K562 (cell line): ENCODE results near the gene PTPRU. TPM values are rescaled to one million over a fixed set of nuclear protein-coding genes. Genes with fewer than 3 reads are reported as not detected.

Experiments
- ATAC-seq: fragments of 200-7000 bp; cut with Tn5 transposase; 3 replicates; pipeline ENCODE4 v1.9.1; 2020; ENCODE audit warnings: moderate library complexity
- BruUV-seq: library from RNA; stranded (reverse); fragments of 400-500 nt; replicated peaks from 2 replicates; lab custom pipeline; 2021; lab: Mats Ljungman, UMichigan
- CTCF ChIA-PET: fragments of 300-600 bp; formaldehyde crosslinking; extraction: SDS; loops from one replicate; lab custom pipeline; 2021; ENCODE audit warnings: low intra/inter-chr PET ratio; lab: Yijun Ruan, JAX
- POLR2A ChIA-PET: fragments of 300-600, 350-650 bp; sonication (Branson Sonifier 250); formaldehyde crosslinking; extraction: SDS; loops from one replicate; lab custom pipeline; 2021; ENCODE audit warnings: antibody characterized with exemption, inconsistent platforms; lab: Yijun Ruan, JAX
- DNase-seq, 4 experiments: peaks; one replicate each; pipeline versions ENCODE4 v3.0.0 to v3.0.0-alpha.2; 2011 to 2018; ENCODE audit warnings: low spot score in 3 of 4, mixed read lengths in 3 of 4; ENCODE audit errors: extremely low read depth in 1 of 4
- FAIRE-seq: peaks from 2 replicates; lab custom pipeline; 2011; peaks lifted over from hg19 to GRCh38; lab: Jason Lieb, UNC
- H2AFZ ChIP-seq: 2 replicates; pipeline ENCODE4 v1.6.0; 2011; ENCODE audit warnings: low read depth, low read length, control low read depth, inconsistent platforms
- H3K27ac ChIP-seq: fragments of 200-600 bp; 3 replicates; pipeline ENCODE4 v1.8.0; 2011; ENCODE audit warnings: low read depth, mild to moderate bottlenecking, control low read depth, inconsistent platforms, low read length, moderate library complexity, mixed read lengths; ENCODE audit errors: extremely low read depth
- H3K27me3 ChIP-seq, 2 experiments: fragments of 300-600 bp in 1 of 2; 2 replicates in 1 of 2; 3 replicates in 1 of 2; pipeline versions ENCODE4 v1.6.0 to v1.8.0; 2011; ENCODE audit warnings: inconsistent platforms in 2 of 2, low read length in 2 of 2, mild to moderate bottlenecking in 1 of 2, mixed read lengths in 1 of 2, moderate library complexity in 1 of 2; ENCODE audit not compliant: control insufficient read depth in 2 of 2, insufficient read depth in 2 of 2
- H3K36me3 ChIP-seq: fragments of 300-600 bp; 3 replicates; pipeline ENCODE4 v1.8.0; 2011; ENCODE audit warnings: mild to moderate bottlenecking, low read length, inconsistent platforms; ENCODE audit not compliant: control insufficient read depth, insufficient read depth
- H3K4me1 ChIP-seq, 2 experiments: fragments of 200-600 bp in 1 of 2; replicated peaks in 1 of 2; 2 replicates in 1 of 2; 3 replicates in 1 of 2; pipeline versions ENCODE4 v1.5.1 to v1.8.0; 2011; ENCODE audit warnings: inconsistent platforms in 2 of 2, low read length in 2 of 2, mild to moderate bottlenecking in 1 of 2, mixed read lengths in 1 of 2, moderate library complexity in 1 of 2; ENCODE audit not compliant: control insufficient read depth in 2 of 2, insufficient read depth in 2 of 2
- H3K4me2 ChIP-seq: 2 replicates; pipeline ENCODE4 v1.6.1; 2011; ENCODE audit warnings: low read length, control low read depth, inconsistent platforms, mixed read lengths; ENCODE audit not compliant: insufficient read depth
- H3K4me3 ChIP-seq: fragments of 200-600 bp; sonication (generic), shearing (Covaris generic); 2 replicates; pipeline ENCODE4 v1.5.1; 2016; ENCODE audit warnings: control low read depth, inconsistent platforms
- H3K79me2 ChIP-seq: fragments of 200-600 bp; 3 replicates; pipeline ENCODE4 v1.8.0; 2011; ENCODE audit warnings: low read length, inconsistent platforms; ENCODE audit not compliant: control insufficient read depth, insufficient read depth
- H3K9ac ChIP-seq, 2 experiments: 2 replicates each; pipeline versions ENCODE4 v1.6.0 to v1.6.1; 2011; ENCODE audit warnings: low read depth in 2 of 2, low read length in 2 of 2, control low read depth in 1 of 2, inconsistent platforms in 1 of 2, mild to moderate bottlenecking in 1 of 2, mixed read lengths in 1 of 2; ENCODE audit not compliant: insufficient read depth in 1 of 2
- H3K9me1 ChIP-seq: one replicate; pipeline ENCODE4 v1.6.0; 2011; ENCODE audit warnings: inconsistent platforms, mild to moderate bottlenecking, low read length, moderate library complexity; ENCODE audit not compliant: control insufficient read depth, insufficient read depth
- H3K9me3 ChIP-seq: replicated peaks from 2 replicates; pipeline ENCODE4 v1.5.1; 2011; ENCODE audit warnings: low read depth, low read length, inconsistent platforms; ENCODE audit not compliant: control insufficient read depth, insufficient read depth
- H4K20me1 ChIP-seq: replicated peaks from 2 replicates; pipeline ENCODE4 v1.6.1; 2011; ENCODE audit warnings: low read length, inconsistent platforms, mixed read lengths; ENCODE audit not compliant: control insufficient read depth, insufficient read depth
- BRD9 ChIP-seq: fragments of 450-650 bp; IDR thresholded peaks from 2 replicates; pipeline ENCODE4 v1.6.1; 2018; ENCODE audit warnings: low read depth; ENCODE audit not compliant: partially characterized antibody
- HMG20A ChIP-seq: fragments of 450-650 bp; formaldehyde crosslinking; conservative IDR thresholded peaks from 2 replicates; pipeline ENCODE4 v1.4.0; 2020; ENCODE audit warnings: mild to moderate bottlenecking, mixed read lengths
- PCBP1 ChIP-seq: fragments of 200-400 bp; formaldehyde crosslinking; IDR thresholded peaks from 2 replicates; pipeline ENCODE4 v1.6.1; 2018; ENCODE audit warnings: mild to moderate bottlenecking, low read depth, low read length; ENCODE audit not compliant: poor library complexity, severe bottlenecking
- POLR2A ChIP-seq: fragments of 450-650 bp; conservative IDR thresholded peaks from 2 replicates; pipeline ENCODE4 v1.6.1; 2016
- POLR3A ChIP-seq: IDR thresholded peaks from 2 replicates; pipeline ENCODE4 v1.6.1; 2011; ENCODE audit warnings: borderline replicate concordance, mild to moderate bottlenecking, moderate library complexity; ENCODE audit not compliant: insufficient read length, insufficient read depth; ENCODE audit errors: extremely low read depth
- SRSF7 ChIP-seq: fragments of 200-400 bp; formaldehyde crosslinking; optimal IDR thresholded peaks from 2 replicates; pipeline ENCODE3; 2017; ENCODE audit warnings: mild to moderate bottlenecking, low read depth, low read length
- TCF3 ChIP-seq: sonication (generic); formaldehyde crosslinking; IDR thresholded peaks from 2 replicates; pipeline ENCODE4 v1.4.0; 2020; ENCODE audit warnings: mild to moderate bottlenecking, missing genetic modification reagents
- THRA ChIP-seq: fragments of 450-650 bp; IDR thresholded peaks from 2 replicates; pipeline ENCODE4 v1.6.1; 2017; ENCODE audit warnings: mild to moderate bottlenecking, moderate library complexity
- YBX1 ChIP-seq: fragments of 450-650 bp; IDR thresholded peaks from 2 replicates; pipeline ENCODE4 v1.7.1; 2016; ENCODE audit warnings: mild to moderate bottlenecking
- ZNF239 ChIP-seq: fragments of 250-450 bp; sonication (Bioruptor Pico); IDR thresholded peaks from 2 replicates; pipeline ENCODE4 v1.4.0; 2020; ENCODE audit warnings: mild to moderate bottlenecking
- WGBS: fragments of 100-300 bp; shearing (Covaris generic); methylation state at CpG from one replicate; pipeline ENCODE4 v1.1.6; 2016; ENCODE audit warnings: low coverage, mixed read lengths; ENCODE audit not compliant: insufficient coverage; ENCODE audit errors: missing lambda C conversion rate; 5-methylcytosine and 5-hydroxymethylcytosine counted together
- in situ Hi-C: fragments of 300-500 bp; cut with MboI; formaldehyde crosslinking; loops from 4 replicates; pipeline ENCODE4 v1.15.0; 2018; ENCODE audit warnings: inconsistent platforms, mixed read lengths
- intact Hi-C: fragments of 100-400 bp; cut with micrococcal nuclease; formaldehyde crosslinking; loops from 2 replicates; pipeline ENCODE4 v1.14.2; 2022
- polyA plus RNA-seq, 8 experiments: library from polyadenylated mRNA; depleted of rRNA in 4 of 8; stranded (reverse) in 5 of 8; unstranded in 3 of 8; fragments of >200 nt; fragmentation: Nextera tagmentation in 2 of 8; fragmentation: Illumina TruSeq in 1 of 8; extraction: Ambion mirVana in 2 of 8; extraction: Trizol in 1 of 8; gene quantifications; 2 replicates each; pipeline versions ENCODE4 v1.2.1 to v1.2.3, GENCODE V29; 2011 to 2014; ENCODE audit warnings: inconsistent platforms in 1 of 8, missing spikeins in 1 of 8
- total RNA-seq, 7 experiments: library from RNA; depleted of rRNA in 6 of 7; stranded (reverse); fragments of >200 nt in 6 of 7; fragmentation: Illumina TruSeq in 2 of 7; extraction: Trizol in 2 of 7; gene quantifications; 2 replicates each; pipeline versions ENCODE4 v1.2.1 to v1.2.3, GENCODE V29; 2011 to 2021; ENCODE audit warnings: low replicate concordance in 1 of 7

Gene PTPRU
- total and polyA plus RNA-seq, 9 of the 15 experiments (the other 6 are each of a cell fraction or from before 2014, with no cell fraction given), result 0.01 to 2.9 (median 1.0) TPM

GRCh38 chr1:29223521-29223920, 12.8 kb upstream of the PTPRU start (continued):
- no peak for TF ChIP-seq HMG20A (CRISPR knock-in tag)
- TF ChIP-seq SRSF7, result no peak
- TF ChIP-seq THRA, result no peak
- TF ChIP-seq POLR3A, result no peak
- TF ChIP-seq, all 486 proteins: peak for 0

GRCh38 chr1:29224356-29224837, 11.9 kb upstream of the PTPRU start:
- POLR2A ChIA-PET, result no interaction called here
- Histone ChIP-seq H3K4me3 (no peak overlapping the region), H4K20me1 (peaks cover 25% of the 10 kb centered on the region; the same call in 1 of the 2 replicates), H3K9me3 (no peaks in the 10 kb centered on the region), H3K9ac (no peak overlapping the region; a peak in 1 of 4 replicates), H3K36me3 (peaks cover 70% of the 10 kb centered on the region), H3K27me3 (no peaks in the 10 kb centered on the region), H3K27ac (no peak overlapping the region), H3K4me2 (no peak overlapping the region), H3K79me2 (peaks cover 34% of the 10 kb centered on the region), H2AFZ (no peak overlapping the region), H3K9me1 (no peaks in the 10 kb centered on the region), H3K4me1 (peaks cover 3 to 5% of the 10 kb centered on the region in 2 experiments; a peak in 2 of 5 replicates)
- no peak for ATAC-seq
- intact Hi-C loops (no loop called here), in situ Hi-C loops (loop anchor here (10.0 kb wide), 1 partner anchor 1480 kb away; no protein-coding TSS in a partner anchor)
- CTCF ChIA-PET, result no interaction called here
- no TSS peak for BruUV-seq
- 72% methylated on average over 5 of the region's 5 CpGs for WGBS
- DNase-seq, result no peak
- TF ChIP-seq BRD9 (no peak), TCF3 (CRISPR knock-in tag) (peak; percentile 21; the same call in 1 of the 2 replicates), YBX1 (no peak), PCBP1 (no peak), ZNF239 (peak; percentile 91), POLR2A (no peak)
- no peak for FAIRE-seq
